PFSK-1 (cell line): ENCODE results near the gene KLF12.

Experiments used
- FOXP2 ChIP-seq: optimal IDR thresholded peaks from 2 replicates; pipeline ENCODE3; 2011; ENCODE audit warnings: borderline replicate concordance, control low read depth, inconsistent platforms; ENCODE audit not compliant: insufficient read depth; ENCODE audit errors: extremely low read length, extremely low read depth
- POLR2AphosphoS5 ChIP-seq: IDR thresholded peaks from 2 replicates; pipeline ENCODE4 v1.6.1; 2012; ENCODE audit warnings: low read depth, mild to moderate bottlenecking, control low read depth, low read length, moderate library complexity
- REST ChIP-seq, 2 experiments: IDR thresholded peaks; 2 replicates each; pipeline versions ENCODE4 v1.6.1 to v1.8.0; 2011 to 2012; ENCODE audit warnings: low read depth in 2 of 2, low read length in 2 of 2, control low read depth in 1 of 2, inconsistent platforms in 1 of 2, mild to moderate bottlenecking in 1 of 2, moderate library complexity in 1 of 2; ENCODE audit not compliant: insufficient read depth in 1 of 2
- SIN3A ChIP-seq: IDR thresholded peaks from 2 replicates; pipeline ENCODE4 v1.6.1; 2012; ENCODE audit warnings: mild to moderate bottlenecking, low read length, moderate library complexity, borderline replicate concordance; ENCODE audit not compliant: insufficient read depth
- TAF1 ChIP-seq: IDR thresholded peaks from 2 replicates; pipeline ENCODE4 v1.6.1; 2012; ENCODE audit warnings: low read length, control low read depth, borderline replicate concordance; ENCODE audit not compliant: insufficient read depth

KLF12 gene

DNA sequence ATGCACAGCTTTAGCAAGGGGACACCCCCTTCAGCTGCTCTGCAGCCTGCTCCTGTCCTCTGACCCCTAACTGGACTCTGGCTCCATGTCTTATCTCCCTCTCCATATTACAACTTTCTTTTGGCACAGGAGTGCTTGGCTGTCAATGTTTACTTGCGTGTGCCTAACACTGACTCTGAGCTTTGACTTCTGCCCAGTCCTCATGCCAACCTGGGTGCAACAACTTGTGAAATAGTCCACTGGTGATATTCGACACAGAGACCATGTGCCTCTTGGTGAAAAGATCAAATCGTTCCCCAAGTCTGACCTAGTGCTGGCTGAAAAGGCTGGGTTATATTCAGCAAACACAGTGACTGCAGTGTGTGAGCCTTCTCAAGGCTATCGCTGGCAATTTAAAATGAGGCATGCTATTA, 34.1 kb upstream of the KLF12 start:
- no peak for TF ChIP-seq TAF1
- no peak for TF ChIP-seq FOXP2
- no peak for TF ChIP-seq REST (IDR thresholded peaks at IDR 0.05; ENCODE audit: insufficient read depth in 1 of 2, low read depth in 2 of 2, low read length in 2 of 2)
- TF ChIP-seq SIN3A = no peak
- TF ChIP-seq POLR2AphosphoS5 = no peak

GRCh38 chr13:74166261-74167004, 32.2 kb upstream of the KLF12 start:
- TF ChIP-seq FOXP2 = no peak
- TF ChIP-seq REST (IDR thresholded peaks at IDR 0.05; ENCODE audit: insufficient read depth in 1 of 2, low read depth in 2 of 2, low read length in 2 of 2) = no peak
- TF ChIP-seq POLR2AphosphoS5 = no peak
- TF ChIP-seq TAF1 = no peak
- no peak for TF ChIP-seq SIN3A

- no peak for TF ChIP-seq POLR2AphosphoS5
- TF ChIP-seq TAF1 = no peak
- TF ChIP-seq FOXP2 = no peak
- no peak for TF ChIP-seq SIN3A
- TF ChIP-seq REST (IDR thresholded peaks at IDR 0.05; ENCODE audit: insufficient read depth in 1 of 2, low read depth in 2 of 2, low read length in 2 of 2) = no peak
Measured at GRCh38 chr13:74162782-74163181, 28.6 kb upstream of the KLF12 start.

DNA sequence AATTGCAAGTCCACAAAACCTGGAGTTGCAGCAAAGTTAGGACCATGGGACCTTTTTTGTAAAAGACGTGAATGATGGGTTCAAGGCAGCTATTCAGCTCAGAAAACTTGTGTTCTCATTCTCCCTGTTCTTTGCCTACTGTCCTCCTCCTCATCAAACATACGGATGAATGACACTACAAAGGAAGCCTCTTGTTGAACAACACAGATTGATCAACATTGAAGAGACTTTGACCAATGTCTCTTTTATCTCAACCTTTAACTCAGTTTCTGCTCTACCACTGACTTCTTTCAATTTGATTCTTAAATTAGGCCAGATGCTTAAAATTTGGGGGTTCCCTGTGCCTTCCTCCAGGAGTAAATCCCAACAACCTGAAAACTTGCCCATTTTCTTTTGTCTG, 27.9 kb upstream of the KLF12 start:
- TF ChIP-seq TAF1 (no peak), FOXP2 (no peak), POLR2AphosphoS5 (no peak), REST (IDR thresholded peaks at IDR 0.05; ENCODE audit: insufficient read depth in 1 of 2, low read depth in 2 of 2, low read length in 2 of 2) (no peak), SIN3A (no peak)

- TF ChIP-seq POLR2AphosphoS5 (no peak), REST (IDR thresholded peaks at IDR 0.05; ENCODE audit: insufficient read depth in 1 of 2, low read depth in 2 of 2, low read length in 2 of 2) (no peak), SIN3A (no peak), TAF1 (no peak), FOXP2 (no peak)
Measured at GRCh38 chr13:74158571-74159352, 24.6 kb upstream of the KLF12 start.
